Sigmoid colon (tissue), 4 donors: ENCODE results near the gene DDI2.

Source experiments
- EP300 ChIP-seq, 4 donors: sonication (generic); formaldehyde crosslinking; IDR thresholded peaks; one replicate each; pipeline ENCODE4 v1.6.1; 2017; ENCODE audit warnings: antibody characterized with exemption in 4 of 4
- POLR2A ChIP-seq, 2 donors: fragments of 450-650 bp; IDR thresholded peaks; one replicate each; pipeline ENCODE4 v1.6.1; 2016; ENCODE audit warnings: antibody characterized with exemption in 2 of 2, mild to moderate bottlenecking in 2 of 2, moderate library complexity in 2 of 2
- TF ChIP-seq, protein P1 (sequence below), 4 experiments: fragments of 450-650 bp in 3 of 4; fragments of 200-600 bp in 1 of 4; IDR thresholded peaks; one replicate each; pipeline ENCODE4 v1.5.1; 2016 to 2019; ENCODE audit warnings: antibody characterized with exemption in 4 of 4, mild to moderate bottlenecking in 3 of 4, moderate library complexity in 2 of 4

DNA sequence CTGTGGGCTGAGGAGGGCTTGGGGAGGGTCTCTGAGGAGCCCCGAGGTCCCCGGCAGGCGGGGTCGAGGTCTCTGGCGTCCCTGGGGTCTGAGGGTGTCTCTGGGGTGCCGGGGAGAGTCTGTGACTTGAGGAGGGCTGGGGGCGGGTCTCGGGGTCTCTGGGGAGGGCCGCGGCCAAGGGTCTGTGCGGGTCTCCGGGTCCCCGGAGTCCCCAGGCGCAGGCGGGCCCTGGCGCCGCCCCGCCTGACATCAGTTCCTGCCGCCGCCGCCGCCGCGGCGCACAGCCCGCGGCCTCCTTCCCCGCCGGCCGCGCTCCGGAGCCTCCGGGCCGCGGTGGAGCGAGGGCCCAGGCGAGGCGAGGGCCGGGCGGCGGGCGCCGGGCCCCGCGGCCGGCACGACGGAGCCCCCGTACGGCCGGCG is 66.8 kb downstream of the DDI2 start, which contains the start of gene PLEKHM2:
- TF ChIP-seq, protein P1, sequence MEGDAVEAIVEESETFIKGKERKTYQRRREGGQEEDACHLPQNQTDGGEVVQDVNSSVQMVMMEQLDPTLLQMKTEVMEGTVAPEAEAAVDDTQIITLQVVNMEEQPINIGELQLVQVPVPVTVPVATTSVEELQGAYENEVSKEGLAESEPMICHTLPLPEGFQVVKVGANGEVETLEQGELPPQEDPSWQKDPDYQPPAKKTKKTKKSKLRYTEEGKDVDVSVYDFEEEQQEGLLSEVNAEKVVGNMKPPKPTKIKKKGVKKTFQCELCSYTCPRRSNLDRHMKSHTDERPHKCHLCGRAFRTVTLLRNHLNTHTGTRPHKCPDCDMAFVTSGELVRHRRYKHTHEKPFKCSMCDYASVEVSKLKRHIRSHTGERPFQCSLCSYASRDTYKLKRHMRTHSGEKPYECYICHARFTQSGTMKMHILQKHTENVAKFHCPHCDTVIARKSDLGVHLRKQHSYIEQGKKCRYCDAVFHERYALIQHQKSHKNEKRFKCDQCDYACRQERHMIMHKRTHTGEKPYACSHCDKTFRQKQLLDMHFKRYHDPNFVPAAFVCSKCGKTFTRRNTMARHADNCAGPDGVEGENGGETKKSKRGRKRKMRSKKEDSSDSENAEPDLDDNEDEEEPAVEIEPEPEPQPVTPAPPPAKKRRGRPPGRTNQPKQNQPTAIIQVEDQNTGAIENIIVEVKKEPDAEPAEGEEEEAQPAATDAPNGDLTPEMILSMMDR (IDR thresholded peaks at IDR 0.05) = no peak
- TF ChIP-seq POLR2A (IDR thresholded peaks at IDR 0.05) (no peak), EP300 (IDR thresholded peaks at IDR 0.05) (no peak)
